Iris pigment epithelial cell (primary cell): Measurements from ENCODE around the gene HSPB7.
A peak's percentile ranks its signal among the peaks of the same experiment; 100 is the strongest.
"Not testable (repeated sequence)": the region's sequence is repeated elsewhere in the genome, so short reads cannot be mapped to it uniquely, and the experiment has no call there.

Experiments used
- DNase-seq: peaks from one replicate; pipeline ENCODE4 v3.0.0-alpha.2; 2011; ENCODE audit warnings: low read depth

The HSPB7 gene

DNA sequence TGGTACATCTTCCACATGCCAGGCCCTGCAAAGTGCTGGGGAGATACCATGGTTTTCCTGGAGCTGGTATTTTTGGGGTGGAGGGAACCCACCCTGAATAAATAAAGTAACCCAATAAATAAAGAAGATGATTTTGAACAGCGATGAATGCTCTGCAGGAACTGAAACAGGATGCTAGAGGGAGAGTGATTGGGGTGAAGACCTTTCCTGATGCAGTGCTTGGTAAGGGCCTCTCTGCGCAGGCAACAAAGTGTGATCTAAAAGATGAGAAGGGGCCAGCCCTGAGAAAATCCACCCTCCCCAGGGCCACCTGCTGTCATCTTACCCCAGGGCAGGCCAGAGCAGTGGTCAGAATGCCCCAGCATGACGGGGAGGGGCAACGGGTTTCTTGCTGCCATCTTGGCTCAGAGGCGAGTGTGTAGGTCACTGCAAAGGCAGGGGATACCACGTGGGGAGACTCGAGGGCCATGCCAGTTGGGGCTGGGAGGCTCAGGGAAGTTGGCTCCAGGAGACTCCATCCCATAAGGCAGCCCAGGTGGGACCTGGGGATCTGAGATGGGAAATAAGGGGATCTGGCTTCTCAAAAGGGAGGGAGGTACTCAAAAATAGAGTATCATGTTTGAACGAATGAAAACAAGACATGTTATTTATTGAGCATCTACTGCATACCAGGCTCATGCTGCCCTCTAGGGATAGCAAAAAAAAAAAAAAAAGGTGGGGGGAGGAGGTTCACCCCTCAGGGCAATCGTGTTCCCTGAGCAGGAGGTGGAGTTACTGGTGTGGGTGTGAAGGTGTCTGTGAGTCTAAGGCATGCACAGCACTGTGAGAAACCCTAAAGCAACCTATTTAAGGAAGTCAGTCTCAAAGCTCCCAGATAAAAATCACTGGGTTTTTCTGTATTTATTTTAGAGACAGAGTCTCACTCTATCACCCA lies 11.0 kb downstream of the HSPB7 start:
- peak; percentile 49 for DNase-seq

DNA sequence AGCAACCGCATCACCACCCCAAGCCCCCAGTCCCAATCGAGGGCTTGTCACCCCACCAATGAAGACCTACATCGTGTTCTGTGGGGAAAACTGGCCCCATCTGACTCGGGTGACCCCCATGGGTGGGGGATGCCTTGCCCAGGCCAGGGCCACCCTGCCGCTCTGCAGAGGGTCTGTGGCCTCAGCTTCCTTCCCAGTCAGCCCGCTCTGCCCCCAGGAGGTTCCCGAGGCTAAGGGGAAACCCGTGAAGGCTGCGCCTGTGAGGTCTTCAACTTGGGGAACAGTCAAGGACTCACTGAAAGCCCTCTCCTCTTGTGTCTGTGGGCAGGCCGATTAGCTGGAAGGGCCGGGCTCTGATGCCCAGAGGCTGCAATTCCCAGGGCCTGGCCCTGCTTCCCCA lies 11.8 kb downstream of the HSPB7 start:
- no peak for DNase-seq

DNA sequence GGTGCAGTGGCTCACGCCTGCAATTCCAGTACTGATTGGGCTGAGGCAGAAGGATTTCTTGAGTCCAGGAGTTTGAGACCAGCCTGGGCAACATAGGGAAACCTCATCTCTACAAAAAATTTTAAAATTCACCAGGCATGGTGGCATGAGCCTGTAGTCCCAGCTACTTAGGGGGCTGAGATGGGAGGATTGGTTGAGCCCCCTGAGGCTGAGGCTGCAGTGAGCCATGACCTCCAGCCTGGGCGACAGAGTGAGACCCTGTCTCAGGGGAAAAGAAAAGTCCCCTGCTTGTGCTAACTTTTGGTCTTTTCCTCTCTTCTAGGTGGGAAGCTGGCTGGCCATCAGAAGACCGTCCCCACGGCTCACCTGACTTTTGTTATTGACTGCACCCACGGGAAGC lies 12.2 kb downstream of the HSPB7 start:
- no peak for DNase-seq

DNA sequence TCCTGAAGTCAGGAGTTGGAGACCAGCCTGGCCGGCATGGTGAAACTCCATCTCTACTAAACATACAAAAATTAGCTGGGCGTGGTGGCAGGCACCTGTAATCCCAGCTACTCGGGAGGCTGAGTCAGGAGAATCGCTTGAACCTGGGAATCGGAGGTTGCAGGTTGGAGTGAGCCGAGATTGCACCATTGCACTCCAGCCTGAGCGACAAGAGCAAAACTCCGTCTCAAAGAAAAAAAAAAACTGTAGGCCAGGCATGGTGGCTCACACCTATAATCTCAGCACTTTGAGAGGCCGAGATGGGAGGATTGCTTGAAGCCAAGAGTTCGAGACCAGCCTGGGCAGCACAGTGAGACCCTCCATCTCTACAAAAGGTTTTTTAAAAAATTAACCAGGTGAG lies 16.6 kb downstream of the HSPB7 start:
- DNase-seq, result not testable (repeated sequence)

DNA sequence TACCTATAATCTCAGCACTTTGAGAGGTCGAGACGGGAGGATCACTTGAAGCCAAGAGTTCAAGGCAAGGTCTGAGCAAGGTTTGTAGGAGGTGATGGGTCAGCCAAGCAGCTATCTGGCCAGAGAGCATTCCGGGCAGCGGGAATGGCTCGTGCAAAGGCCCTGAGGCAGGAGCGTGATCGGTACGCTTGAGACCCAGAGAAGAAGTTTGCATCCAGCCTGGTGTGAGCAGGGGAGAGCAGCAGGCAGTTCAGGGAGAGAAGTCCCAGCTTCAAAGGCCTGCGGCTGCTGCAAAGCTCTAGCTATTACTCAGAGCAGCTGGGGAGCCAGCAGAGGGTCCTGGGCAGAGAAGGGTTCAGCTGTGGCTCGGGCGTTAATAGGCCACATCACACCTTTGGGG lies 18.9 kb downstream of the HSPB7 start:
- no peak for DNase-seq

DNA sequence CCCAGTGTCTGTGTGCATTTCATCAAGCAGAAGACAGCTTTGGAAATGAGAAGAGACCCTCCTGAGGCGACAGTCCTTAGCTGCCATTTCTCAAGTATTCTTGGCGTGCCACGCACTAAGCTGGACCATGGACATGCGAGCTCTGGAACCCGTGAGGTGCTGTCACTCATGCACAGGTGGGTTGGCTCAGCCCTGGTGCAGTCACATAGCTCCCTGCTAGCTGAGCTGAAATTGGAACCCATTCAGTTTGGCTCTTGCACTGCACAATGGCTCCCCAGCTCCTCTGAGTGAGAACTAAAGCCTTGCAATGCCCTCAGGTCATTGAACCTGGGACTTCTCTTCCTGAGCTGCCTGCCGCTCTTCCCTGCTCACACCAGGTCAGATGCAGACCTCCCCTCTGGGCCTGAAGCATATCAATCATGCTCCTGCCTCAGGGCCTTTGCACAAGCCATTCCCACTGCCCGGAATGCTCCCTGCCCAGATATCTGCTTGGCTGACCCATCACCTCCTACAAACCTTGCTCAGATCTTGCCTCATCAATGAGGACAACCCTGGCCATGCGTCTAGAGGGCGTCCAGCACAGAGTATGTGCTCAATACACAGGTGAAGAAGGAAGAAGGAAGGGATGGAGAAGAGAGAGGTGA lies 20.1 kb downstream of the HSPB7 start:
- DNase-seq, result no peak

DNA sequence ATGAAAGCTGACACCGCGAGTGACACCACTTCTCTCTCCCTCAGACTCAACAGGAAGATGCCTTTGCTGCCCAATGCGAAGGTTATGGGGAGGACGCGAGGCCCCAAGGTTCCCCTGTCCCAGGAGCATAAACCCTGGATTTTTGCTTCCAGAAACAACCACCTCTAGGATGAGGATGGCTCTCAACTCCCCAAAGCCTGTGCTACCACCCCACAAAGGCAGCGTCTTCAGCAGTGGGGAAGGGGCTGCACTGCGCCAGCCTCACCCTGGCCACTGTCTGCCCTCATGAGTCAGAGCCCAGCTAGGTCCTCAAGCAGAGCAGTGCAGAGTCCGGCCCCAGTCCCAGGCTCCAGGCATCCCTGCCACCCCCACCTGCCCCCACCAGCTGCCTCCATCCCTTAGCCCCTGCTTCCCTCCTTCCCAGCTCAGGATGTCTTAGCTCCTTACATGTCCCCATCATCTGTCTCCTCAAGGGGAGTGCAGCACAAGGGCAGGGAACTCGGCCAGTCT lies 20.7 kb downstream of the HSPB7 start:
- DNase-seq, result no peak

DNA sequence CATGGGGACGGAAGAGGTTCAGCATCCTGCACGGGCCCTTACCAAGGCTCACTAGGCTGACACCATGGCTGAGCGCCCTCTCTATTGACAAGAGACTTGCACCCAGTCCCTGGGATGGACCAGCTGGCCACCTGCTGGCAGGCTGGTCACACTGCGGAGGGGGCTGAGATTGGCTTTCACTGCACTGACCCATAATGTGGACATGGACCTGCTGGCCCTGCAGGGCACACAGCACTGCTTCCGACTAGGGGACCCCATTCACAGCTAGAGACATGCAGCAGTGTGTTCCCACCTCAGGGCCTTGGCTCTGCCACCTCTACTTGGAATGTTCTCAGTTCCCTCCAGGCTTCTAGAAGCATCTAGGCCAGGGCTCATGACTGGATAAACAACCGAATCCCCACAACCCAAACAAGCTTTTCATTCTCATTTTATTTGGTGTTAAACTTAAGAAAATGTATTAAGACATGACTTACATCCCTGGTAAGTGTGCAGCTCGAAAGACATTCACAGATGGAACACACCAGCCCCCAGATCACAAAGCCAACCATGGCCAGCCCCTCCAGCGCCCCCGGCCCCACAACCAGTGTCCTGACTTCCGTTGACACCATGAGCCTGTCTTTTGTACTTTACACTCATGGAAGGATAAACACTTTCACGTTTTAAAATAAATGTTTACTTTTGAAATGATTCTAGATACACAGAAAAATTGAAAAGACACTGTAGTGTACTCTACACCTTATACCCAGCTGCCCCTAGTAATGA lies 23.1 kb downstream of the HSPB7 start:
- peak; percentile 69 for DNase-seq

DNA sequence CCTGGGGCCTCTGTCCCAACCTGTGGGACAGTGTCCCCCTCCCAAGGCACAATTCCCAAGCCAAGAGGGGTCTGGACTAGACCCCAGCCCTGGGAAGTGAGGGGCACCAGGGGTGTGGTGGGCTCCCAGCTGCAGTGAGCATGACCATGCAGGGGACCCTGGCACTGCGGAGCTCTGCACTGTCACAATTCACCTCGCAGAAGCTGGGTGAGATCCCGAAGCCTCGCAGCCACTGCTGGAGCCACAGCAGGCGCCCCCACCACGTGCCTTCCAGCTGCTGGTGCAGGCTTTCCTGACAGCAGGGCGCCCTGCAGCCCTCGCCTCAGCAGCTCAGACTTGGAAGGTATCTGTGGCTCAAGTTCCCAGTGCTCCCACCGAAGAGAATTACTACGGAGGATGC lies 23.8 kb downstream of the HSPB7 start:
- no peak for DNase-seq

DNA sequence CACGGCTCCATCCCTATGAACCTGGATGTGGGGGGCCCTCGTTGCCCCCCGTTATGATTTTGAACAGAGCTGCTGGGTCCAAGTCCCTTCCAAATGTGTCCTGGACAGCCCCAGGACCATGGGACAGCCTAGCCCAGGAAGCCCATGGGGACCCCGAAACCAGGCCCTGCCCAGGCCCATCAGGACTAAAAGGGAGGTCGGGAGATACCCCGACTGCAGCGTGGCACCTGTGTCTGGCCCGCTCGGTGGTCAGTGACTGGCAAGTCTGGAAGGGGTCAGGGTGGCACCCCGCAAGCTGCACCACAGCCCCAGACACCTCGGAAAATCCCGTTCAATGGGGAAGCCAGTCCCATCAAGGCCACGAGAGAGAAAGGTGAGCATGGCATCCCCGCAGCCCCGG lies 24.2 kb downstream of the HSPB7 start:
- DNase-seq, result no peak

DNA sequence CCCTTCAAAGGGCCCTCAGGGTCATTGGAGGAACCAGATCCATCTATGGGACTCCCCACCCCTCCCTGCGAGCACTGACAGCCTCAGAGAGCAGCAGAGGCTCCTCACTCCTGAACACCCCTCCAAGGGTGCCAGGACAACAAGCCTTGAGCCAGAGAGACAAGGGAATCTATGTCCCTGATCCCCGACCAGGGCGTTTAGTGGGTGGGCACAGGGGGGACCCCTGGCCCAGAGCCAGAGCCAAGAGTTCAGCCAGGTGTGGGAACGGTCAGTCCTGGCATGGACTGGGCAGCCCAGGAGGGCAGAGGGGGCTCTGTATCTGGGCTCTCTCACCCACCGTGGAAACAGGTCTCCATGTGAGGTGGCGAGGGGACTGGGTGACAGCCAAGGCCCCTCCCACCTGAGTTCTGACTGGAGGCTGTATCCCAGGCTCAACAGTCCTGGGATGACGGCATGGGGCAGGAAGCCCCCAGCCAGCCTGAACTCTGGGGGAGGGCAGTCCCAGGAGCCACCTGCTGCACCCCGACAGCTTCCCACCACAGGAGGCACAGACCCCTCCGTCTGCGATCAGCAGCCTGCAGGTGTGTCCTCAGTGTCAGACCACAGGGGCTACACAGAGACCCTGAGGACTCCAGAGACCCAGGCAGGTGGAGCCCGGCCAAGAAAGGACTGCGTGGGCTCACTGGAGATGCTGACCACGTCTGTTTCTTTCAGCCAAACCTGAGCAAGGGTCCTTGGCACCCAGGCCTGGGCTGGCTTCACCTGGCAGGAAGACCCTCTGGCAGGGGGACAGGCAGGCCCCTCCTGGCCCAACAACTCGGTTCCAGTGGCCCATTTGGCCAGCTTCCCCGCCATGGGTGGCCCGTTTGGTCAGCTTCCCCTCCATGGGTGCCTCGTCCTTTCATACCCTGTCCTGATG lies 25.0 kb downstream of the HSPB7 start:
- no peak for DNase-seq

DNA sequence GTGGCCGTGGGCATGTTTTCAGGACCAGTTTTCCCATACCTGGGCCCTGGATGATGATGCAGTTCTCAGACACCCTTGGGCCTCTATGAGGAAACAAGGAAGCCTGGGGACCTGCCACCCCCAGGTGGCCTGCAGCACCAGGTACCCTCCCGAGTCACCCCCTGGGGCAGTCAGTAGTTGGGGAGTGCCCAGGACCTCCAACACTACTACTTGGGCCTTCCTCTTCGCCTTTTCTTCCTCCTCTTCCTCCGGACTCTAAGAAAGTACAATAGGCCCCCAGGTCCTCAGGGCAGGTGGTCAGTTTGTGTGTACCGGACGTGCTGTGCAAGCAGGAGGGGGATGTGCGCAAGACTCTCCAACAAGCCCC lies 25.7 kb downstream of the HSPB7 start:
- no peak for DNase-seq

DNA sequence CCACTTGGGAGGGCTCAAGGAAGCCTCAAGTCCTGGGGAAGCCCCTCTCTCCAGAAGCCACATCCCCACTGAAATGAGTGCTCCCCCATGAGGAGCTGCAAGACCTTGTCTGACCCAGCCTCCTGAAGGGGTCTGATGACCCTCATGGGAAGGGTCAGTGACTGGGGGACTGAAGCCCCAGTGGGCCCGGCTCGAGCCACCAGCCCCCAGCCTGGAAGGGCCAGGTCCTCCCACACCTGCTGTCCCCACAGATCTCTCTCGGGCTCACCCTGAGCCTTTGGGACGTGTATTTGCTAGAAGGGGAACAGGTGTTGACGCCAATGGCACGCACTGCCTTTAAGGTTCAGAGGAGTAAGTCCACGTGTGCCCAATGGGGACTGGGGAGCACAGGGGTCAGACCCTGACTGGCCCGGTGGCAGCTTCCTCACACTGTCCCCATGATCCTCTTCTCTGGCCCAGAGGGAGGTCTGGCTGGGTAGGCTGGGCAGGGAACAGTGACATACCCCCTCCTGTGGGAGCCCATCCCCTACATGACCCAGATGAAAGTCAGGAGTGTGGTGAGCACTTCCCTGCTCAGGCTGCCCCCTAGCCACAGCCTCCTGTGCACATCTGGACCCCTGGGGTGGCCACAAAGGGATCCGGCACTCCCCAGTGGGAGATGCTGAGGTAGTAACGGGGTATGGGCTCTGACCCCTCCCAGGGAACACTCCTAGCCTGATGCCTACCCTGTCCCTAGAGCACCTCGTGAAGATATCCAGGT lies 26.2 kb downstream of the HSPB7 start:
- no peak for DNase-seq

DNA sequence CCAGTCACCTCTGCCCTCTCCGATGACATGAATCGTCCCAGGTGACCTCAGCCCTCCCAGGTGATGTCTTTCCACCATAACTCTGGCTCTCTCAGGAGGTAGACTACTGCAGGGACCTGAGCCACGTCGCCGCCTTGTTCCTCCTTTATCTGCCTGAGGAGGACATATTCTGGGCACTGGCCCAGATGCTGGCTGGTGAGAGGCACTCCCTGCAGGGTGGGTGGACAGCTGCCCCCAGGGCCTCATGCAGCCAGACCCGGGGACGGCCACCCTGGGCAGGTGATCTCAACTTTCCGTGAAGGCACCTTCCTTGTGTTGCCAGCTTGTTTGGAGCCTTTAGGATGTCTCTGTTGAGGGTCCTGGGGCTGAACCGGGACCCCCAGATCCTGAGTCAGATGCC lies 28.1 kb downstream of the HSPB7 start:
- DNase-seq, result no peak

DNA sequence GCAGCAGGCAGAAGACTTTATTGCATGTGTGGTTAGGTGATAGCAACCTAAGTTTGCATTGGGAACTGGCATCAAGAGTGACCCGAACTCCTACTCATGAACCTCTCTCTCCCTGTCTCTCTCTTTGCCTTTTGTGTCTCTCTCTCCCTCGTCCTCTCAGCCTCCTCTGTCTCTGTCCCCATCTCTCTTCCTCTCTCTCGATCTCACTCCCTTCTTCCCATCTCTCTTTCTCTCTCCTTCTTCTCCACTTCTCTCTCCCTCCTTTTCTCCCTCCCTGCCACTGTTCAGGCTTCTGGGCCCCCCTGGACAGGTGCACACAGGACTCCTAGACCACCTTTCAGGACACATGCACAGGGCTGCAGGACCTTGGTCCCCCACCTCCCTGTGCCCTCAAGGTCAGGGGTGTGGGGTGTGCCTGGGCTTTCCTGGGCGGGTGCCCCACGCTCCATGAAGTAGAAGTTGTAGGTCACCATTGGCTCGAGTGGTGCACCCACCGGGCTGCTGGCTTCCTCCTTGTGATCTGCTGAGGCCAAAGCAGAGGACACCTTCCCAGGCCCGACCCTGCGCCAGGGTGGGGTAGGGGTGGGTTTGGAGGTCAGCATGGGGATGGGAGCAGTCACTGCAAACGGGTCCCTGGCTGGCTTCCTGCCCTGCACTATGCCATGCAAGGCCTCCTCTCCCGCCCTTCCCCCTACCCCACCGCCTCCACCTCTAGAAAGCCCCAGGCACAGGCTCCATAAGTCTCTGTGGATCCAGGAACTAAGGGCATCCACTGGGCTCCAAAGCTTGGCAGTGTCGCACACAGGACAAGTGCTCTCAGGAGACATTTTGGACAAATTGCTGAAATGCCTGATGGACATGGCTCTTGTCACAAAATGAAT lies 28.7 kb downstream of the HSPB7 start:
- DNase-seq, result no peak

DNA sequence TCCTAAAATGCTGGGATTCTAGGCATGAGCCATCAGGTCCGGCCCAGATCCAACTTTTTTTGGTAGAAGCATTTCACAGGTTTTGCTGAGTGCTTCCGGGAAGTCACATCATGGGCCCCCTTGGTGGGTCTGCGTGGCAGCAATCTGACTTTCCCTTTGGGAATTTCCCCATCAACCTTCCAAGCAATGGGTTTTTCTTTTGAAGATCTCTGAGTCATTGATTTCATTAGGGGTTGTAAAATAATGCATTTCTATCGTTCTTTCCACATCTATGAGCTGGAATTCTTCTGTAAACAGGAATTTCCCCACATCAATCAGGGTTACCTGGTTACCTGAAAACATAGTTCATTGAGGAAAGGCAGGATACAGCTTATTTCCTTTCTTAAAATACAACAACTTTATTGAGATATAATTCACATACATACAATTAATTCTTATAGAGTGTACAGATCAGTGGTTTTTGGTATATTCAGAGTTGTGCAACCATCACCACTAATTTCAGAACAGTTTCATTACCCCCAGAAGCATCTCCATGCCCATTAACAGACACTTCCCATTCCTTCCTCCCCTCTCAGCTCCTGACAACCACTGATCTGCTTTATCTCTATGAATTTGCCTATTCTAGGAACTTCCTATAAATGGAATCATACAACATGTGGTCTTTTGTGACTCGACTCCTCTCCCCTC lies 32.1 kb downstream of the HSPB7 start:
- DNase-seq, result no peak

DNA sequence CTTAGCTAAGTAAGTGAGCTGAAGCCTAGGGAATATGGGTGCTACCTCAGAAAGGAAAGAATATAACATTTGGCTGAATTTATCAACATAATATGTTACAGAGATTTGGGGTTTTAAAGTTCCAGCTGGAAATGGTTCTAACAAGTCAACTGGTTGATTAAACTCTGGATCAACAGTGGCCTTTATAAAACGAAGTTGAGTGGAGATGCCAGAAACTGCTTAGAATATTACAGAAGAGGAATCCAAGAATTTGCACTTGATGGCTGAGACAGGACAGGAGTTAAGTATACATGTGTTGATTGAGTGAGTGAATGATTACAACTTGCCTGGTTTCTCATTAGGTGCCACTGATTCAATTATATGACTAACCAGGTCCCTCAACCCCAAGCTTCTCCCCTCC lies 34.6 kb downstream of the HSPB7 start:
- no peak for DNase-seq

DNA sequence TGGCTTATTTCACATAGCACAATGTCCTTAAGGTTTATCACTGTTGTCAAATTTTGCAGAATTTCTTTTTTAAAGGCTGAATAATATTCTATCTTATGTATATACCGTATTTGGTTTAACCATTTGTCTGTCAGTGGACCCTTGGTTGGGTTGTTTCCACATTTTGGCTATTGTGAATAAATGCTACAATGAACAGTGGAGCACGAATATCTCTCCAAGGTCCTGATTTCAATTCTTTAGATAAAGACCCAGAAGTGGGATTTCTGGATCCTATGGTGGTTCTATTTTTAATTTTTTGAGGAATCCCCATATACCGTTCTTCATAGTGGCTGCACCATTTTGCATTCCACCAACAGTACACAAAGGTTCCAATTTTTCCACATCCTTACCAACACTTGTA lies 36.2 kb downstream of the HSPB7 start:
- DNase-seq, result no peak

DNA sequence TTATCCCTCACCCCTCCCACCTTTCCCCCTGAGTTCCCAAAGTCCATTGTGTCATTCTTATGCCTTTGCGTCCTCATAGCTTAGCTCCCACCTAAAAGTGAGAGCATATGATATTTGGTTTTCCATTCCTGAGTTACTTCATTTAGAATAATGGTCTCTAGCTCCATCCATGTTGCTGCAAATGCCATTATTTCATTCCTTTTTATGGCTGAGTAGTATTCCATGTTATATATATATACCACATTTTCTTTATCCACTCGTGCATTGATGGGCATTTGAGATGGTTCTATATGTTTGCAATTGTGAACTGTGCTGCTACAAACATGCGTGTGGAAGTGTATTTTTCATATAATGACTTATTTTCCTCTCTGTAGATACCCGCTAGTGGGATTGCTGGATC lies 39.9 kb downstream of the HSPB7 start:
- DNase-seq, result not testable (repeated sequence)
